Iris pigment epithelial cell (primary cell): ENCODE measurements around the gene LDLRAD4.
"Not testable (repeated sequence)": the region's sequence is repeated elsewhere in the genome, so short reads cannot be mapped to it uniquely, and the experiment has no call there.

Source experiments
- DNase-seq: peaks from one replicate; pipeline ENCODE4 v3.0.0-alpha.2; 2011; ENCODE audit warnings: low read depth

The LDLRAD4 gene

GRCh38 chr18:13470516-13471197 is 252.1 kb downstream of the LDLRAD4 start:
- DNase-seq: no peak

DNA sequence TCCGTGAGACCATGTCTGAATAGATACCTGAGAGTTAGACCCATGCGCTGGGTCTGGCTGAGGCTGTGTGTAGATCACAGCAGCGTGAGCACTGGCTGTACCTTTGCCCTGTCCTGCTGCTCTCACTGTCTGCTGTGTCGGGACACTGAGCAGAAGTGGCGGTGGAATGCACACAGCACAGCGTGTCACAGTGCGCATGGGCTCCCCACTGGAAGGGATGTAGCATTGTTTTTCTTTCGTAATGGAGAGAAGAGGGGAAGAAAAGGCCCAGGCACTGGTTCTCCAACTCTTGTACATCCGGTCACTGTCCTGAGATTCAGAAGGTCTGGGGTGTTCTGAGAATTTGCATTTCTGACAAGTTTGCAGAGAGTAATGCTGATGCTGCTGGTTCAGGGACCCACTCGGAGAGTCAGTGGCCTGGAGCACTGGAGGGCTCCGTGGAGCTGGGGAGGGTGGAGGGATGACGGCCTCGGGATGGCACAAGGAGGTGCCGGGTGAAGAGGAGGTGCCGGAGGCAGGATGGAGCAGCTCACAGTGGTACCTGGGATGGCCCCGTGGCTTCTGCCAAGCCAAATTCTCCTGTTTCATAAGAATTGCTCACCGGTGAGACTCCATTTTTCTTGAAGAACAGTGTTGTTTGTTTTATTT is 252.8 kb downstream of the LDLRAD4 start:
- DNase-seq: no peak

- DNase-seq: no peak
These were observed 253.5 kb downstream of the LDLRAD4 start for GRCh38 chr18:13471971-13472628.

DNA sequence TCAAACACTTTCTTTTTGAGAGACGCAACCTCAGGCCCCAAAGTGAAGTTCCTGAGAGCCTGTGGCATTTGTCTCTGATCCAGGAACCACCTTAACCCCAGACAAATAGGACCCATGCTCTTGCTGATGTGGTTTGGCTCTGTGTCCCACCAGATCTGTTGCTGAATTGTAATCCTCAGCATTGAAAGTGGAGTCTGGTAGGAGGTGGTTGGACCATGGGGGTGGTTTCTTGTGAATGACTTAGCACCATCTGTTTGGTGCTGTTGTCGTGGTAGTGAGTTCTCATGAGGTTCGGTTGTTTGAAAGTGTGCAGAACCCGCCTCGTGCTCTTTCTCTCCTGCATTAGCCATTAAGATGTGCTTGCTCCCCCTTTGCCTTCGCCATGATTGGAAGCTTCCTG is 255.2 kb downstream of the LDLRAD4 start:
- no peak for DNase-seq

DNA sequence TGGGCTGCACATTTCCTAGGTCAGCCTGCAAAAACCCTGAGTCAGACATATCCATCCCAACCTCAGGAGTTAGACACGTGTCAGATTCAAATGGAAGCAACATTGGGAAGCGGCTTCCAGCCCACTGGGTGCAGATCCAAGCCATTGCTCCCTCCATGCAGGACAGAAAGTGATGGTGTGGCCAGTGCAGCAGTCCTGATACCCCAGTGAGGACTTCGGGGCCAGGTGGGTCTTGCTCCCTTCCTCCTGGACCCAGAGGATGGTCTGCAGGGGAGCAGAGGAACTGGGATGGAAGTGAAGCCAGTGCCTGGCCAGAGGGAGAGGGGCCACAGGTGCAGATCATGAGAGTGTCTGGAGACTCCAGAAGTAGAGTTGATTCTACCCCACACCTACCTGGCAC is 255.8 kb downstream of the LDLRAD4 start:
- DNase-seq: no peak

GRCh38 chr18:13474907-13475545 is 256.5 kb downstream of the LDLRAD4 start:
- DNase-seq: no peak

DNA sequence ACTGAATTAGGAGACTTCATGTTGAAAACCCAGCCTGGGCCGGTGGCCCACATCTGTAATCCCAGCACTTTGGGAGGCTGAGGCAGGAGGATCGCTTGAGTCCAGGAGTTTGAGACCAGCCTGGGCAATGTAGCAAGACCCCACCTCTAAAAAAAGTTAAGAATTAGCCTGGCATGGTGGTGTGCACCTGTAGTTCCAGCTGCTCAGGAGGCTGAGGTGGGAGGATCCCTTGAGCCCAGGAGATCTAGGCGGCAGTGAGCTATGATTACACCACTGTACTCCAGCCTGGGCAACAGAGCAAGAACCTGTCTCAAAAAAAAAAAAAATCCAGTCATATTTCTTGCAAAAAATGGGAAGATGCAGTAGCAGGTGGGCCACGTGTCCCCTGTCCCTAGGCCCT is 257.8 kb downstream of the LDLRAD4 start:
- not testable (repeated sequence) for DNase-seq

GRCh38 chr18:13477147-13477683 is 258.7 kb downstream of the LDLRAD4 start:
- DNase-seq: no peak

DNA sequence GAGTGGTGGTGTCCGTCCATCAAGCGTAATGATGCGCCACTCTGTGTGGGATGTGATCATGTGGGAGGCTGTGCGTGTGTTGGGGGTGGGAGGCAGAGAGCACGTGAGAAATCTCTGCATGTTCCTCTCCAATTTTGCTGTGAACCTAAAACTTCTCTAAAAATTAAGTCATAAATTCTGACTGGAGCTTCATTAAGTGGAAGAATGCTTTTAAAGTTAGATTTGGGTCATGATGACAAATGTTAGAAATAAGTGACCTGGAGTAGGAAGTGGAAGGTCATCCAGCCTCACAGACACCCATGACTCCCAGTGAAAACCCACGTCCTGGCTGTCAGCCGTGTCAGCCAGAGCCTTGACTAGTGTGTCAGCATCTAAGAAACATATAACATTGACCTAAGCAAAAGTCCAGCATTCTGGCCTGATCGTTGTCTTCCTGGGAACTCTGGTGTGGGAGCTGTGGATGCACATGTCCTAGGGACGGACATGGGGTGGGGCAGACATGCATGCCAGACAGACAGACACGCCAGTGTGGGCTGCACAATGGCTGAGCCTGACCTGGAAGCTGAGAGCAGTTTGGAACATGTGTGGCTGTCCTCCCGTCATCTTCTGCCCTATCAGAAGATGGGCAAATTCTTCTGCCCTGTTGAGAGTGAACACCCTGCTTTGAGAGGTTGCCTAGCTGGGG is 262.2 kb downstream of the LDLRAD4 start:
- no peak for DNase-seq

DNA sequence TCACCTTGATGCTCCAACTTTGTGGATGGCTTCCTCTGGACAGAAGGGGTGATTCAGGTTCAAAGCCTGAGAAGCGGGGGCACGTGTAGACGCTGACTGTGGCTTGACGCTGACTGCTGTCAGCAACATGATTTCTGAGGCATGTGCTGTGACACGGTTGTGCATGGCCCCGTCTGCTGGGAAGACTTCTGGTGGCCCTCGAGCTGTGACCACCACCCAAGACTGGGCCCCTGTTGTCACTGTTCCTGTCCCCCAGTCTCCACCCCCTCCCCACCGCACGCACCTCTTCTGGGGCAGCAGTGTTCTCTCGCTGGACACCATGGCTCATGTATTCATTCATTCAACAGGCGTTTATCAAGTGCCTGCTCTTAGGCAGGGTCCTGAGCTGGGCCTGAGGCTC is 262.8 kb downstream of the LDLRAD4 start:
- no peak for DNase-seq

GRCh38 chr18:13481820-13482617 is 263.5 kb downstream of the LDLRAD4 start:
- DNase-seq: no peak

GRCh38 chr18:13482618-13482945 is 264.0 kb downstream of the LDLRAD4 start:
- no peak for DNase-seq

DNA sequence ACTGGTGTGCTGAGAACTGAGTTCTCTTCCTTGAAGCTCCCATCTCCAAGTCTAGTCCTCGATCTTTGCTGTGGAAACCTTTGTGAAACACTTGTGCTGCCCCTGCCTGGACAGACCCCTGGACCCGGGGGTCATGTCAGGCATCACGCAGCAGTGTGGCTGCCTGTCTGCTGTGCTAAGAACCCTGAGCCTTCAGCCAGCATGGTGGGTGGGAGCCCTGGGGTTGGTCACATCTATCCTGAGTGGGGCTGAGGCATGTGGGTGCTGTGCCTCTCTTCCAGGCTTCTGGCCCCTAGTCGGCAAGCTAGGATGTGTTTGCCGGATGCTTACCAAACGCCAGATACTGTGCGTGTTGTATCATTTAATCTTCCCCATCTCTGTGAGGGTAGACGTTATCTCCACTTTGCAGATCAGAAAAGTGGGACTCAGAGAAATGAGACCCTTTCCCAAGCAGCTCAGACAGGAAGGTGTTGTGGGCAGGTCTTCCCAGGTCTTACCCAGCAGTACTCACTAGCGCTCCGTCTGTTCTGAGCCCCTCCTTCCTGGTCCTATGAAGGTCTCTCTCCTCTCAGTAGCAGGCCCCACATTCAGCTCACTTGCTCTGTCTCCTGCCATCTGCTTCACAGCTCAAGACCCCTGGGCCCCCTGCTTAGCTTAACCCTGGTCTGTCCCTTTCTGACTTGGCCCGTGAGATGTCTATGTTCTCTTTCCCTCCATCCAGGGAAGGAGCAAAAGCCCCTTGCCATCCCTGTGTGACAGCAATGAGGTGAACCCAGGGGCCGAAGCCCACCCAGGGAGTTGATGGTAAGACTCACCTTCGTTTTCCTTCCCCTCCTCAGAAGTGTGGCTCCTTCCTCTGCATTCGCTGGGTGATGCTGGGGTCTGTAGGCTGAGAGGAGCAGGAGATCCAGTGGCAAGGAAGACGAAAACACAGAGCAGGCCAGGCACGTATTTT is 265.0 kb downstream of the LDLRAD4 start:
- no peak for DNase-seq

DNA sequence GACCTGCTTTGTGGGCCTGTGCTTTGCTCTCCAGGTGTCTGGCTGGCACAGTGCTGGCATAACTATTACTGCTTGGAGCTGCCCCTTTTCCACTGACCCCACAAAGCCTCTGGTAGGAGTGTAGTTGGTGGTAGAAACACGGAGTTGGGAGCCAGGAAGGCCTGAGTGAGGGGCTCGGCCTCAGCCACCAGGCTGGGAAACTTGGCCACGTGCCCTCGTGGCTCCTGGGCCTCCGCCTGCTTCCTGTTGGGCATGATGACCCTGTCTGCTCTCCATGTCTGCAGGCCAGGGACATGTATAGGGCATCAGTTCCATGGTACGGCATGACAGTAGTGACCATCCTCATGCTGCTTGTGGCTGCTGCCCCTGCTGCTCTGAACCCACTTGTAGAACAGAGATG is 266.6 kb downstream of the LDLRAD4 start:
- no peak for DNase-seq

- no peak for DNase-seq
These were observed 267.0 kb downstream of the LDLRAD4 start for GRCh38 chr18:13485604-13486003.

GRCh38 chr18:13486284-13486683 is 267.7 kb downstream of the LDLRAD4 start:
- no peak for DNase-seq

- DNase-seq: no peak
These were observed 268.1 kb downstream of the LDLRAD4 start for GRCh38 chr18:13486686-13487085.

GRCh38 chr18:13487237-13487636 is 268.7 kb downstream of the LDLRAD4 start:
- no peak for DNase-seq

DNA sequence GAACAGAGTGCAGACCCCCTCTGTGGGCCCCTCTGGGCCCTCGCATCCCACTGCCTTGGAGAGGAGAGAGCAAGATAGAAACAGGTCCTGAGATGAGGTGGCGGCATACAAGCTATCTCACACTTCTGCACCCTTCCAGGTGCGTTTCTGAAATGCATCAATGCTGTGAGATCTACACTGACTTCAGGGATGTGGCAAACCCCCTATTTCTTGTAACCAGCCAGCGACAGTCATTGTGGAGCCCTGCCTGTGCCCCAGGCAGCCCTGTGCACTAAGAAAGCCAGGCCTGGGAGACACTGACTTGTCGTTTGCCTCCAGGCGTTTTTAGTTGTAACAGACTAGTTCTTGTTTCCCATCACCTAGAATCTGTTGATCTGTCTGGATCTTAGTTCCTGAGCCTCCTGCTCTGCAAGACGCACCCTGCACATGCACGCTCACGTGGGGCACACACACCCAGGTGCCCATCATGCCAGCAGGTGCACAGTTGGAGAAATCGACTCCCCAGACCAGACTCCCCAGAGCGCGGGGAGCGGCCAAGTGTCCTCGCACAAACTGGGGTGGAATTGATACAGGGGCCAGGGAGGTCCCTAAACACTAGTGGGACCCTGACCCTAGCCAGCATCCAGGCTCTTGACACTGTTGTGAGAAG is 269.8 kb downstream of the LDLRAD4 start:
- DNase-seq: no peak

DNA sequence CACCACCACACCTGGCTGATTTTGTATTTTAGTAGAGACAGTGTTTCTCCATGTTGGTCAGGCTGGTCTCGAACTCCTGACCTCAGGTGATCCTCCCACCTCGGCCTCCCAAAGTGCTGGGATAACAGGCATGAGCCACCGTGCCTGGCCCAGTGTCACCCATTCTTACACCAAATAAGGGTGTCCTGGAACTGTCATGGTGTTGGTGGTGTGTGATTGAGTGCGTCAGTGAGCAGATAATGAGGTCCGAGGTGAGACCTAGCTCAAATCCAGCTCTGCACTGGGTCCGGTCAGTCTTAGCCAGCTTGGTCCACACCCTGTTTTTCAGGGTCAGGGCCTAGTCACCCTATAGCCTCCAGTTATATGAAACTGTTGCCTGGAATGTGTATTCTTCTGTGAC is 270.7 kb downstream of the LDLRAD4 start:
- DNase-seq: not testable (repeated sequence)
